Sigmoid colon (tissue), 7 donors: ENCODE measurements around the gene WT1. TPM values are rescaled to one million over a fixed set of nuclear protein-coding genes. Genes with fewer than 3 reads are reported as not detected.

Source experiments
- DNase-seq: peaks from one replicate; pipeline ENCODE4 v3.0.0-alpha.2; 2019
- H3K27ac ChIP-seq, 4 donors: fragments of 200-600 bp; sonication (generic); one replicate each; pipeline ENCODE4 v1.5.1; 2016 to 2019; ENCODE audit warnings: mild to moderate bottlenecking in 1 of 4
- H3K27me3 ChIP-seq, 3 donors: fragments of 200-600 bp; sonication (generic); one replicate each; pipeline ENCODE4 v1.5.1; 2019; ENCODE audit warnings: mild to moderate bottlenecking in 1 of 3
- H3K36me3 ChIP-seq, 4 donors: fragments of 200-600 bp; sonication (generic); one replicate each; pipeline ENCODE4 v1.5.1; 2016 to 2019
- H3K4me1 ChIP-seq, 4 donors: fragments of 200-600 bp; sonication (generic); one replicate each; pipeline ENCODE4 v1.5.1; 2017 to 2019
- H3K4me3 ChIP-seq, 4 donors: fragments of 200-600 bp; sonication (generic); one replicate each; pipeline ENCODE4 v1.5.1; 2017 to 2019; ENCODE audit warnings: mild to moderate bottlenecking in 2 of 4, moderate library complexity in 1 of 4
- H3K9me3 ChIP-seq, 4 donors: fragments of 200-600 bp in 3 of 4; sonication (generic) in 3 of 4; one replicate each; pipeline versions ENCODE4 v1.5.1 to v1.6.1; 2013 to 2019
- CTCF ChIP-seq, 4 experiments: fragments of 450-650 bp in 3 of 4; fragments of 200-600 bp in 1 of 4; IDR thresholded peaks; one replicate each; pipeline ENCODE4 v1.5.1; 2016 to 2019; ENCODE audit warnings: antibody characterized with exemption in 4 of 4, mild to moderate bottlenecking in 3 of 4, moderate library complexity in 2 of 4
- EP300 ChIP-seq, 4 donors: sonication (generic); formaldehyde crosslinking; IDR thresholded peaks; one replicate each; pipeline ENCODE4 v1.6.1; 2017; ENCODE audit warnings: antibody characterized with exemption in 4 of 4
- POLR2A ChIP-seq, 2 donors: fragments of 450-650 bp; IDR thresholded peaks; one replicate each; pipeline ENCODE4 v1.6.1; 2016; ENCODE audit warnings: antibody characterized with exemption in 2 of 2, mild to moderate bottlenecking in 2 of 2, moderate library complexity in 2 of 2
- POLR2AphosphoS5 ChIP-seq, 4 donors: sonication (generic); formaldehyde crosslinking; IDR thresholded peaks; one replicate each; pipeline ENCODE4 v1.6.1; 2017; ENCODE audit warnings: antibody characterized with exemption in 4 of 4
- WGBS, 2 donors: extraction: QIAGEN DNeasy Blood & Tissue Kit; methylation state at CpG; one replicate each; pipeline ENCODE4 v1.1.7; 2013; 5-methylcytosine and 5-hydroxymethylcytosine counted together
- intact Hi-C: fragments of 100-400 bp; cut with DNase I; formaldehyde crosslinking; loops from one replicate; pipeline ENCODE4 v1.15.1; 2023
- polyA plus RNA-seq, 3 donors: library from polyadenylated mRNA; stranded (reverse); fragments of 200-250 nt; gene quantifications; one replicate each; pipeline ENCODE4 v1.2.3, GENCODE V29; 2013
- total RNA-seq, 4 donors: library from RNA; depleted of rRNA; stranded (reverse); fragments of >200 nt; gene quantifications; one replicate each; pipeline ENCODE4 v1.1.0, GENCODE V29; 2016
- donor health status: healthy with polysubstance abuse.
- donor health status: Bipolar disorder and iron deficiency.
- donor health status: healthy.

WT1 gene
- total and polyA plus RNA-seq, 7 donors, result 0.04 to 1.8 (median 1.3) TPM; not detected in 1

- Histone ChIP-seq H3K27ac (no peak overlapping the region), H3K4me3 (no peak overlapping the region), H3K36me3 (no peaks in the 10 kb centered on the region), H3K9me3 (no peaks in the 10 kb centered on the region), H3K27me3 (peaks cover 0 to 18% (median 7%) of the 10 kb centered on the region in 3 donors), H3K4me1 (no peaks in the 10 kb centered on the region)
- intact Hi-C loops, result no loop called here
- no peak for TF ChIP-seq CTCF (IDR thresholded peaks at IDR 0.05)
- TF ChIP-seq POLR2AphosphoS5 (IDR thresholded peaks at IDR 0.05), result no peak
- no peak for TF ChIP-seq POLR2A (IDR thresholded peaks at IDR 0.05)
- TF ChIP-seq EP300 (IDR thresholded peaks at IDR 0.05), result no peak
- WGBS, 2 donors, result 87 to 88% methylated on average over 12 of the region's 12 CpGs
- DNase-seq, result no peak
Observed at GRCh38 chr11:32411942-32412615, 23.3 kb downstream of the WT1 start.

GRCh38 chr11:32405592-32405991, 29.7 kb downstream of the WT1 start:
- Histone ChIP-seq H3K4me1 (no peaks in the 10 kb centered on the region), H3K4me3 (no peak overlapping the region), H3K9me3 (no peaks in the 10 kb centered on the region), H3K27me3 (peaks cover 0 to 4% (median 0%) of the 10 kb centered on the region in 3 donors), H3K36me3 (no peaks in the 10 kb centered on the region), H3K27ac (no peak overlapping the region)
- 74 to 88% methylated on average over 4 of the region's 4 CpGs for WGBS, 2 donors
- DNase-seq, result no peak
- intact Hi-C loops, result no loop called here
- TF ChIP-seq POLR2AphosphoS5 (IDR thresholded peaks at IDR 0.05) (no peak), CTCF (IDR thresholded peaks at IDR 0.05) (no peak), EP300 (IDR thresholded peaks at IDR 0.05) (no peak), POLR2A (IDR thresholded peaks at IDR 0.05) (no peak)

GRCh38 chr11:32402836-32403235, 32.5 kb downstream of the WT1 start:
- H3K27me3 ChIP-seq, result peaks cover 0 to 4% (median 0%) of the 10 kb centered on the region in 3 donors
- no peak for DNase-seq
- WGBS, 2 donors, result 72 to 74% methylated on average over 2 of the region's 2 CpGs
- H3K27ac ChIP-seq, result no peak overlapping the region
- H3K36me3 ChIP-seq, result no peaks in the 10 kb centered on the region
- intact Hi-C loops, result no loop called here
- no peak overlapping the region for H3K4me3 ChIP-seq
- peaks cover 0 to 6% (median 0%) of the 10 kb centered on the region in 4 donors for H3K4me1 ChIP-seq
- no peaks in the 10 kb centered on the region for H3K9me3 ChIP-seq
- TF ChIP-seq POLR2AphosphoS5 (IDR thresholded peaks at IDR 0.05) (no peak), POLR2A (IDR thresholded peaks at IDR 0.05) (no peak), CTCF (IDR thresholded peaks at IDR 0.05) (no peak), EP300 (IDR thresholded peaks at IDR 0.05) (no peak)

- Histone ChIP-seq H3K4me3 (no peak overlapping the region), H3K27me3 (peaks cover 0 to 3% (median 0%) of the 10 kb centered on the region in 3 donors), H3K27ac (no peak overlapping the region), H3K36me3 (no peaks in the 10 kb centered on the region), H3K9me3 (no peaks in the 10 kb centered on the region), H3K4me1 (peaks cover 0 to 6% (median 0%) of the 10 kb centered on the region in 4 donors)
- no peak for DNase-seq
- intact Hi-C loops, result no loop called here
- TF ChIP-seq CTCF (IDR thresholded peaks at IDR 0.05) (no peak), POLR2A (IDR thresholded peaks at IDR 0.05) (no peak), POLR2AphosphoS5 (IDR thresholded peaks at IDR 0.05) (no peak), EP300 (IDR thresholded peaks at IDR 0.05) (no peak)
- 63 to 75% methylated on average over 5 of the region's 5 CpGs for WGBS, 2 donors
Observed at GRCh38 chr11:32400670-32401369, 34.5 kb downstream of the WT1 start.
